SK-N-MC (cell line): ENCODE measurements around the gene PSMD11.
"Not testable (repeated sequence)": the region's sequence is repeated elsewhere in the genome, so short reads cannot be mapped to it uniquely, and the experiment has no call there.

Source experiments
- DNase-seq: peaks from one replicate; pipeline ENCODE4 v3.0.0-alpha.2; 2011; ENCODE audit warnings: low read depth, low spot score
- H3K27ac ChIP-seq: fragments of 200-600 bp; sonication (generic); 2 replicates; pipeline ENCODE4 v1.5.1; 2016; ENCODE audit warnings: mixed run types
- H3K36me3 ChIP-seq: fragments of 200-600 bp; sonication (generic); 2 replicates; pipeline ENCODE4 v1.6.1; 2017; ENCODE audit warnings: antibody characterized with exemption, low read length, mixed read lengths; ENCODE audit not compliant: insufficient read depth
- H3K4me3 ChIP-seq: fragments of 200-600 bp; sonication (generic); 2 replicates; pipeline ENCODE4 v1.5.1; 2016
- H3K9ac ChIP-seq: fragments of 200-600 bp; sonication (generic); 2 replicates; pipeline ENCODE4 v1.8.0; 2017; ENCODE audit warnings: mixed run types, mixed read lengths; ENCODE audit not compliant: insufficient read length
- H3K9me3 ChIP-seq: fragments of 200-600 bp; sonication (generic); 2 replicates; pipeline ENCODE4 v1.6.1; 2017; ENCODE audit warnings: low read depth, mild to moderate bottlenecking, antibody characterized with exemption, low read length, moderate library complexity, mixed read lengths
- EZH2 ChIP-seq: fragments of 200-600 bp; sonication (generic); IDR thresholded peaks from one replicate; pipeline ENCODE4 v1.6.1; 2017; ENCODE audit warnings: antibody characterized with exemption
- FOXP2 ChIP-seq: optimal IDR thresholded peaks from 2 replicates; pipeline ENCODE3; 2011; ENCODE audit warnings: mild to moderate bottlenecking, moderate library complexity; ENCODE audit not compliant: insufficient read depth; ENCODE audit errors: extremely low read length, control extremely low read depth
- POLR2AphosphoS5 ChIP-seq: IDR thresholded peaks from 2 replicates; pipeline ENCODE4 v1.6.1; 2012; ENCODE audit warnings: mild to moderate bottlenecking, low read depth, low read length, borderline replicate concordance

Gene PSMD11

DNA sequence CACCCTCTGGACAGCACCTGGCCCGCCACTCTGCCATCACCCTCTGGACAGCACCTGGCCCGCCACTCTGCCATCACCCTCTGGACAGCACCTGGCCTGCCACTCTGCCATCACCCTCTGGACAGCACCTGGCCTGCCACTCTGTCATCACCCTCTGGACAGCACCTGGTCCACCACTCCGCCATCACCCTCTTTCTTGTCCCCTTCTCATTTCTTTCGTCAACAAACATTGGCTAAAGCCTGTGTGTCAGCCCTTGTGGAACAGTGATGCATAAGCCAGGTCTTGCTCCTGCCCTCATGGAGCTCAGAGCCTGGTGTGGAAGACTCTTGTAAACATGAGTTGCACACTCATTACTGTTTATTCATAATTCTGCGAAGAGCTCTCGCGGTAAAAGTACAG, 73.7 kb downstream of the PSMD11 start:
- Histone ChIP-seq H3K27ac (no peak overlapping the region), H3K4me3 (no peak overlapping the region), H3K9me3 (no peaks in the 10 kb centered on the region), H3K9ac (no peak overlapping the region), H3K36me3 (no peaks in the 10 kb centered on the region)
- no peak for DNase-seq
- TF ChIP-seq POLR2AphosphoS5 (no peak), EZH2 (no peak), FOXP2 (no peak)

GRCh38 chr17:32518646-32519227, 74.4 kb downstream of the PSMD11 start:
- H3K27ac ChIP-seq: peak overlapping the region; percentile 10; the same call in 1 of the 2 replicates

GRCh38 chr17:32519228-32520103, 75.2 kb downstream of the PSMD11 start:
- TF ChIP-seq FOXP2: no peak
- no peak for TF ChIP-seq POLR2AphosphoS5
- TF ChIP-seq EZH2: no peak
- peak overlapping the region; percentile 76 for H3K4me3 ChIP-seq

More at GRCh38 chr17:32518646-32519227, 74.4 kb downstream of the PSMD11 start:
- no peaks in the 10 kb centered on the region for H3K36me3 ChIP-seq
- H3K9ac ChIP-seq: peak overlapping the region; percentile 51
- H3K4me3 ChIP-seq: peak overlapping the region; percentile 76
- DNase-seq: no peak
- TF ChIP-seq FOXP2 (no peak), POLR2AphosphoS5 (no peak), EZH2 (no peak)
- H3K9me3 ChIP-seq: no peaks in the 10 kb centered on the region

DNA sequence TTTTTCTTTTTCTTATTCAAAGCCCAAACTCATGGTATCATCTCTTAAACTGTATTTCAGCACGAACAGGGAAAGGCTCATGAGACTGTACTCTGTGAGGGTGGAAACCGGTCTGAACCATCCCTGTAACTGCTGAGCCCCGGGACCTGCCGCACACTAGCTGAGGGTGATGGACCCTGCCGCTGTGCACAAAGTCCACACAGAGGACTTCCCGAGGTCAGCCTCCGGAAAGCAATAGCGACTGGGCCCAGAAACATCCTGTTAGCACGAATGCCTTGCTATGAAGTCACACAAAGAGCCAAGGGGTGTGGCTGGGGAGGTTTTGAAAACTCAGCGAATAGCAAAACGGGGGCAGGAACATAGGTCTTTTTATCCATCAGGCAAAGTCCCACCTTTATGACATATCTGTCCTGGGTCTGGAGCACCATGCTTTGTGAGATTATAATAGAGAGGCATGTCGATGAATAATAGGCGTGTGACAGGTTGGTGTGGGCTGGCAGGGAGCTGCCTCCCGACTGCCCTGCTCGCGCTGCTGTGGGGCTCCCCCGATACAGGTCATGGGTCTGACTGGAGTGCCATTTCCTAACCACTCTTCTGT, 75.9 kb downstream of the PSMD11 start:
- no peak for DNase-seq
- no peak for TF ChIP-seq FOXP2
- TF ChIP-seq EZH2: no peak
- no peak for TF ChIP-seq POLR2AphosphoS5
- Histone ChIP-seq H3K36me3 (no peaks in the 10 kb centered on the region), H3K27ac (peak overlapping the region; percentile 78), H3K9me3 (no peaks in the 10 kb centered on the region), H3K9ac (peak overlapping the region; percentile 51), H3K4me3 (peak overlapping the region; percentile 76)

More at GRCh38 chr17:32519228-32520103, 75.2 kb downstream of the PSMD11 start:
- Histone ChIP-seq H3K36me3 (no peaks in the 10 kb centered on the region), H3K9me3 (no peaks in the 10 kb centered on the region), H3K27ac (peak overlapping the region; percentile 78), H3K9ac (peak overlapping the region; percentile 51)
- DNase-seq: no peak

GRCh38 chr17:32520737-32521404, 76.6 kb downstream of the PSMD11 start:
- Histone ChIP-seq H3K9me3 (no peaks in the 10 kb centered on the region), H3K4me3 (no peak overlapping the region), H3K9ac (no peak overlapping the region), H3K36me3 (no peaks in the 10 kb centered on the region), H3K27ac (no peak overlapping the region; the same call in 1 of the 2 replicates)
- TF ChIP-seq POLR2AphosphoS5 (no peak), FOXP2 (no peak), EZH2 (no peak)
- DNase-seq: no peak

DNA sequence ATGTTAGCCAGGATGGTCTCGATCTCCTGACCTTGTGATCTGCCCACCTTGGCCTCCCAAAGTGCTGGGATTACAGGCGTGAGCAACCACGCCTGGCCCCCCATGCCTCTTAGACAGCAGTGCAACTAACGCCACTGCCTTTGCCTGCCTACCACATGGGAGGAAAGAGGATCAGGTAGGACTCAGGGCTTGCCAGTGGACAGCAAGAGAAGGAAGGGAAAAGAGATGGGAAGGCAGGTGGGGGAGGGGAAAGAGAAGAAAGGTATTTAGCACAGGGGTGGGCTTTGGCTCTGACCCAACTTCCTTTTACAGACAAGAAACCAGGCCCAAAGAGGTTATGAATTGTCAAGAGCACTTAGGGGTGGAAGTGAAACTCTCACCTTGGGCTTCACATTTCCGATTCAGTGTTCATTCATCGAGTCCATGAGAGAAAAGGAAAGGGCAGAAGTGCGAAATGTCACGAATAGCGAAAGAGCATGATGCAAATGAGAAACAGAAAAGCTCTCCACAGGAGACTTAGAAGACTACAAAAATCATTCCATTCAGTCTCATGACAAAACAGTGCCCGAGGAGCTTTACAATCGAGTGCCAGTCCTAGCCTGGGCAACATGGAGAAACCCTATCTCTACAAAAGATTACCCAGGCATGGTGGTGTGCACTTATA, 78.8 kb downstream of the PSMD11 start:
- no peak overlapping the region for H3K9ac ChIP-seq
- H3K36me3 ChIP-seq: no peaks in the 10 kb centered on the region
- no peak overlapping the region for H3K4me3 ChIP-seq
- no peak for DNase-seq
- no peaks in the 10 kb centered on the region for H3K9me3 ChIP-seq
- H3K27ac ChIP-seq: no peak overlapping the region
- TF ChIP-seq EZH2 (no peak), FOXP2 (no peak), POLR2AphosphoS5 (no peak)

DNA sequence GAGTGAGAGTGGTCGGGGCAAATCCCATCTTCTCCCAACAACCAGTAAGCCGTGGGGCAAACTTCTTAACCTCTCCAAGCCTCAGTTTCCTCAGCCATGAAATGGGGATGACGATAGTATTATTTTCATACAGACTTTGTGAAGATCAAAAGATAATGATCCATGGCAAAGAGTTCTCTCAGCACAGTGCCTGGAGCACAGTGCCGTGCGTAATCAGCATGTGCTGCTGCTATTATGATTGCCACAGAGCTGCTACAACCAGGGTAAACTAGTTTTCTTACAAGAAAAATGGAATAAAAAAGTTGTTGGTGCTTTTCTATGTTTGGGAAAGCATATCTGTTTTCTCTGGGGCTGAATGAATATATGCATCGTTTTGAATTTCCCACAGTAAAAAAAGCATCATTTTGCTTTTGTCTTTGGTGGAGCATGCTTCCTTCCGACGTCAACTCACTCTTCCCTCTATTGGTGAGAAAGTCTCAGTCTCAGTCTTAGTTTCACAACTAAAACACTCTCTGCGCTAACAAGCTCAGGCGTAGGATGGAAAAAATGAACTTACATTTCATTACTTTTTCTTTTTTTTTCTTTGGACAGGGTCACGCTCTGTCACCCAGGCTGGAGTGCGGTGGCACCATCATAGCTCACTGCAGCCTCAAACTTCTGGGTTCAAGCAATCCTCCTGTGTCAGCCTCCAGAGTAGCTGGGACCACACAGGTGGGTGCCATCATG, 79.7 kb downstream of the PSMD11 start:
- Histone ChIP-seq H3K4me3 (no peak overlapping the region), H3K9me3 (no peaks in the 10 kb centered on the region), H3K9ac (no peak overlapping the region), H3K36me3 (no peaks in the 10 kb centered on the region), H3K27ac (no peak overlapping the region)
- no peak for DNase-seq
- TF ChIP-seq FOXP2 (no peak), POLR2AphosphoS5 (no peak), EZH2 (no peak)

- H3K9me3 ChIP-seq, H3K27ac ChIP-seq, DNase-seq, H3K36me3 ChIP-seq, H3K9ac ChIP-seq, H3K4me3 ChIP-seq: not testable (repeated sequence)
These were observed 80.2 kb downstream of the PSMD11 start for GRCh38 chr17:32524553-32524880.
